PC-3 (cell line): ENCODE results near the gene HILPDA.

Experiments used
- CTCF ChIP-seq: fragments of 300-600 bp; sonication (generic); conservative IDR thresholded peaks from 2 replicates; pipeline ENCODE4 v1.5.1; 2017; ENCODE audit warnings: antibody characterized with exemption, low read depth, mild to moderate bottlenecking, low read length
- EZH2phosphoT487 ChIP-seq: fragments of 300-600 bp; sonication (generic); IDR thresholded peaks from 2 replicates; pipeline ENCODE4 v1.6.1; 2018; ENCODE audit warnings: mild to moderate bottlenecking, antibody characterized with exemption, low read length, borderline replicate concordance

GRCh38 chr7:128497405-128497804 is 41.7 kb downstream of the HILPDA start:
- no peak for TF ChIP-seq CTCF
- TF ChIP-seq EZH2phosphoT487: no peak
